Activated T-helper 9 cell treated with anti-CD3 and anti-CD28 coated beads, Interleukin-2, amount 50 U/mL, for 16 hours (primary cell): Measurements from ENCODE around the gene AKT1.

Source experiments
- DNase-seq: peaks from one replicate; pipeline ENCODE4 v3.0.0-alpha.2; 2020; ENCODE audit warnings: low read depth

Gene AKT1

DNA sequence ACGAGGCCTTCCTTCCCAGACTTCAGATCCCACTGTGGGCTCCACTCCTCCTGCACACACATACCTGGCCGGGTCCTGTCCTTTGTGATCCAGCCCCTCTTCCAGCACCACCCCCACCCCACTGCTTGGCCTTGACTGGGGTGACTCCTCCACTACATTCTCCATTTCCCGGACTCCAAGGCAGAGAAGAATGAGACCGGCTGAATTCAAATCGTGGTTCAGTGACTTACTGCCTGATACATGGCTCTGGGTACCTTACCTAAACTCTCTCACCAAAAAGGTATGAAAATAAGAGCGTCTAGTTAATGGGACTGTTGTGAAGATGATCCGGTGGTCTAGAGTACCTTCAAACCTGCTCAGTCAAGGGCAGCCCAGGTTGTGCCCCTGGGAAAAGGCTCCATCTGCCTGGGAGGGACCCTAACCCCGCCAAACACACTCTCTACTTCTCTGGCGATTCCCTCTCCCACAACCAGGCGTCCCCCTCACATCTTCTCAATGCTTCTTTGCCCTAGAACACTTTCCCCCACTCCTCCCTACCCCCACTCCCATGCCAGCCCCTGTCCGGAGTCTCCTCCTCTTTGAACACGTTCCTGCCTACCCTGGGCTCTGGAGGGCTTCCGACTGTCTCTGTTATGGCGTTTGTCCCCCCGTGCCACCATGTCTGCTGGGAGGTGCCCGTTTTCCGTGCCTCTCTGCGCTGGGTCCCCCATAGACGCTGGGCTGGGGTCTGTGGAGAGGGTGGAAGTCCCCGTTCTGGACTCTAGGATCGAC, 3.9 kb upstream of the AKT1 start:
- no peak for DNase-seq

DNA sequence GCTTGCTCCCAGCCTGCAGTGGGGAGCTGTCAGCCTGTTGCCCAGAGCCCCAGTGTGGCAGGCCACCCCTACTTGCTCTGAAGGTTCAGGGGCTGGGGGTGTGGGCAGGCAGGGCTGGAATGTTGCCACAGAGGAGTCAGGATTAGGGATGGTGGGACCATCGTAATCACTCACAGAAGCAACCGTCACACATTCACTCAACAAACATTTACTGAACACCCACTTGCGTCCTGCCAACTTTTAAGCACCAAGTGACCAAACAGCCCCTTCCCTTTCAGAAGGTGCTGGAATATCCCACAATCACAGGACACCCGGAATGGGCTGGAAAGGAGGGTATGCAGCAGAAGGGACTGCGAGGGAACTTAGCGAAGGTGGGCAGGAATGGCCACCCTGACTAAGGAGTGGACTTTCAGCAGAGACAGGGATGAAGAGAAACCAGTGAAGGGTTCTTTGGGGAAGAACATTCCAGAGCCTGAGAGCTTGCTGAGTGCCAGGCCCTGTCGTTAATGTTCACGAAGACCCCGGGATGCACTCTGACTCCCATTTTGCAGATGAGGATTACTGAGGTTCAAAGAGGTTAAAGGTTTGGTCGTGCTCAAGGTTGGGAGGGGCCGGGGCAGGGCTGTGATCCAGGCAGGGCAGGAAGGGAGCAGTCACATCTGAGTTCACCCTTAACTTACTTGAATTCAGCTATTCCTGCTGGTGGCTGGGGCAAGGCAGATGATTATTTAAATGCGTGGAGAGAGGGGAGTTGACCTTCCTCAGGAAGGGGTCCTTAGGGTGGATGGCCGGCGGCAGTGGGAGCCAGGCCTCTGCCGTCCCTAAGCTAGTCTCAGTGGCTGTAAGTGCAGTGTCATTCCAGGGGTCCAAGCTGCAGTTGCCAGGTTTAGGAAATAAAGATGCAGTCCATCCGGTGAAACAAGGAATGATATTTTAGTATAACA, 3.0 kb upstream of the AKT1 start:
- no peak for DNase-seq

DNA sequence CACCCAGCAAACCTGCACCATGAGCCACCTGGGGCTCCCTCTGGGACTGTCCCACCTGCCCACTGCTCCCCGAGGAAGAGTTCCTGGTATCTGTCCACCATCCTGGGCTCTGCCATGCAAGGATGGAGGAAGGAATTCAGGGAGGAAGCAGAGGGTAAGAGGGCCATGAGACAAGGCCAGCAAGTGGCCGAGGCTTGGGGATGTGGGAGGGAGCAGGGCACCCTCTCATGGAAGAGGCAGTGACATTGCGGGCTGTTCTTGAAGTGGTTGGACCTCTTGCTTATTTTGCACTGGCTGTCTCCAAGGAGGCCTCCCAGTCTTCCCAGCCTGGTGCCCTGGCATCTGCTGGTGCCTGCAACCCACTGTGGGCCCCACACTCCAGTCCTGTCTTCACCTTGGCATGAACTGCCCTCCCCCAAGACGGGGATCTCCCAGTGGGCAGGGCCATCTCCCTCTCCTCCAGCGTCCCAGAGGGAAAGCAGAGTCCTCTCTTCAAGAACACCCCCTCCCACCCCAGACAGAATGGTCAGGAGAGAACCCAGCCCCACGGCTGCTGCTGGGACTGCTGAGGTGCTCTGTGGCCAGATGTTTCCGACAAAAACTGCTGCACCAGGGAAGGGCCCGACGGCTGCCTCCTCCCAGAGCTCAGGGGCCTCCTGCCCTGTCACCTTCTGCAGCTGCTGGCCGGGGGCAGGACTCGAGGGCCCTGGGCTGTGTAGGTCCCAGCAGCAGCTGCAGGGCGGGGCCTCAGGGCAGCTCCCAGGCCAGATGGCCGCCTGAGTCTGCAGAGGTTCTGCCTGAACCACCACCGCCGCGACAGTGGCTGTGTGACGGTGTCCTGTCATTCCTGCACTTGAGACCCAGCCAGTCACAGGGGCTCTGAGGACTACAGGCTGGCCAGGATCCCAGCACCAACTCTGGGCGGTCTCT, 1.8 kb upstream of the AKT1 start:
- DNase-seq: no peak

DNA sequence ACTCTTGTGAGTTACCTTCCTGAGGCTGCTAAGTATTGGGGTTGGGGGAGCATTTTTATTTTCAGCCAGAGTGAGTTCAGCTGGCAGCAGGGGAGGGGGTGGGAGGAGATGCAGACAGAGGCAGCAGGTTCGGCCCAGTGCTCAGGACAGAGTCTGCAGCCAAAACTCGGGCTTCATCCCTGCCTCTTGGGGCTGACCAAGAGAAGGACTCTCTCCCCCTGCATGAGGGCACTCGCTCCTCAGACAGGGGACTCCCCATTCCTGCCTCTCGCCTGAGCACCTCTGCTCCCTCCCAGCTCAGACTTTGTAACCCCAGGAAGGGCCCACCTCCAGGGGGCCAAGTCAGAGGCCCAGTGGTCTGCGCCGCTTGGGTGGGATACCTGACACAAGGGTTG, 1.1 kb upstream of the AKT1 start:
- no peak for DNase-seq

DNA sequence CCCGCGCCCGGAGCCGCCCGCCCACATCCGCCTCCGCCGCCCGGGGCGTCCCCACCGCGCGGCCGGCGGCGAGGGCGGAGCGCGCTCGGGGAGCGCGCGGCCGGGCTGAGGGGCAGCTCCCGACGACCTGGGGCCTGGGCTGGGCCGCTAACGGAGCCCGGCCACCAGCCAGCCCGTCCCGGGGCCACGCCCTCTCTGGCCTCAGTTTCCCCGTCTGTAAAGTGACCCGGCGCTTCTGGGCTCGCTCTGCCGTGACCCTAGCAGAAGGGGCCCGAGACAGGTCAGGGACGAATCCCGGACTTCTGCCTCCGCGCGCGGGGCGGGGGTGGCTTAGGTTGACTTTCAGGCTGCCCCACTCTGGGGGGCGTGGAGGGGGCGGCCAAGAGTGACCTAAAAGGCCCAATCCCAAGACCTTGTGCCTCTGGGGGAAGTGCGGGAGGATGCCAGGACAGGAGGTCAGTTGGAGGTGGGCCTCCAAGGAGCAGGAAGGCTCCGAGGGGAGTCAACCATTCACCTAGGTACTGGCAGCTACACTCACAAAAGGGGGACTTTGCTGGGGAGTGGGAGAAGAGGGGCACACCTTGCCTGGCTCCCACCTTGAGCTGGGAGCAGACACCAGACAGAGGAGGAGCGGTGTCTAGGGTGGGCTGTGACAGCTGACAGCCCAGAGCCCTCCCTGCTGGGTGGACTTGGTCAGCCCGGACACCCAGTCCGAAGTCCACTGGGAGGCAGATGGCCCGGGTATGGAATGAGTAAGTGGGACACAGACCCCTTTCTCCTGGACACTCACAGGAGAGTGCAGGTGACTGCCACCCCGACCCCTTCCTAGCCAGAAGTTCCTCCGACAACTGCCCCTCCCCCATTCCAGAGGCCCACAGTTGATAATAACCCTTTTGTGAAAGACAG, 486 bp upstream of the AKT1 start:
- peak; percentile 47 for DNase-seq

DNA sequence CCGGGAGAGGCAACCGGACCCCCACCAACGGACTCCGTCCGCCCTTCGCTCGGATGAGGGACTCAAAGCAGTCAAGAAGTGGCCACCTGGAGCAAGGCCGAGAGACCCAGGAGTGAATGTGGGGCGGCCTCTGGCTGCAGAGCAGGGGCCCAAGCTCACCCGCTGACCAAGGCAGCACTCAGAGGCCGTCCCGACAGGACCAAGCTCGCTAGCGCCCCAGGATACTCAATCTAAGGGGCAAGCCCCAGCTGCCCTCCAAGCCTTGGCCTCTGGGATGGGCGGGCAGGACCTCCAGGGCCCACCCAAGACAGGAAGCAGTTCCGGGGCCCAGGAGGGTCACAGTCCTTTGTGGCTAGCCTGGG, 936 bp downstream of the AKT1 start:
- no peak for DNase-seq

DNA sequence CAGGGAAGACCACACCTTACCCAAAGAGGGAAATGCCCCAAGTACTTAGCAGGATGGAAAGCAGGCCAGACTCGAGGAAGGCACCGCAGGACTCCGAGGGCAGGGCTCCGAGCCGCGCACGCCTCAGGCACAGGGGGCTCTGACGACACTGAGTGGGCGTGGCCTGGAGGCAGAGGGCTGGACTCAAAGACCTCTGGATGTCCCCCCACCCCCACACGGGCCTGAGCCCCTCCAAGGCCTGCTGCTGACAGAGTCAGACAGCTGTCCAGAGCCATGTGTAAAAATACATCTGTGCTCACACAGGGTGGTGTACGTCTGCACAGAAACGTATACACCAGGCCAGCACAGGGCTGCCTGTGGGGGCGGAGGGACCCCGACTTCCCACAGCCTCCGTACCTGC, 1.4 kb downstream of the AKT1 start:
- DNase-seq: peak; percentile 26

DNA sequence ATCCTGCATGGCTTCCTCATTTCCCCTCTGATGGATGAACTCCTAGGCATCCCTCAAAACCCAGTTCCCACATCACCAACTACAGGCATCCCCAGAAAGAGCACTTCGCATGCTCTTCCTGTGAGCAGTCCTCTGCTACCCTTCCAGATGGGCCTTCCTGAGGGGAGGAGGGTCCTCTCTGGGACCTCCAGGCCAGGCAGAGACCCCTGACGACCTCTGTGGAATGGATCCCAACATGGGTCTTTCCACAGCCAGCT, 1.9 kb downstream of the AKT1 start:
- DNase-seq: no peak

DNA sequence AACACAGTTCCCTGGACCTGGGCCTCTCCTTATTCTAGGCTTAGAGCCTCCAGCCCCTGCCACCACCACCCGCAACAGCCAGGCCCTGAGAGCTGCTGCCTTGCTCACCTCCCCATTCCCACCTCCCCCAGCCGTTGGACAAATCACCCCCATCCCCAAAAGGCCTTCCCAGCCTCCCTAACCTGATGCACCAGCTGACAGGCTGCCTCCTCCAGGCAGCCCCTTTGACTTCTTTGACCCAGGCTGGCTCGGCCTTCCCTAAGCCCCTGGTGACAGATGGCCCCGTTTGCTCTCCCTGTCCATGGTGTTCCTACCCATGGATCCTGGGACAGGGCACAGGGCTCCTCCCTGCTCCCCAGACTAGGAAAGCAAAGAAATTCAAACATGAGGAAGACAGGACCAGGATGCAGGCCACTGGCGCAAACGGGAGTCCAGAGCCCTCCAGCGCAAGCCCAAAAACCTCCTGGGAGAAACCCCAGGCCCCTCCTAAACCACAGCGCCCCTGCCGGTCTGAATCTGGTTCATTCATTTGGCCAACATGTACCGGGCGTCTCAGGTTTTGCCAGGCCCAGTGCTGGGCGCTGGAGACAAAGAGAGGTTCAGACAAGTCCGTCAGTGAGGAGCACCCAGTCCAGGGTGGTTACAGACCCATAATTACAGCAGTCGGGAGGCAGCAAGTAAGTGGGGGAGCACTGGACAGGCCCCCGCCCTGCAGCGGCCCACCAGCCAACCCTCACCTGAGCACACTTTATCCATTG, 2.4 kb downstream of the AKT1 start:
- DNase-seq: no peak

DNA sequence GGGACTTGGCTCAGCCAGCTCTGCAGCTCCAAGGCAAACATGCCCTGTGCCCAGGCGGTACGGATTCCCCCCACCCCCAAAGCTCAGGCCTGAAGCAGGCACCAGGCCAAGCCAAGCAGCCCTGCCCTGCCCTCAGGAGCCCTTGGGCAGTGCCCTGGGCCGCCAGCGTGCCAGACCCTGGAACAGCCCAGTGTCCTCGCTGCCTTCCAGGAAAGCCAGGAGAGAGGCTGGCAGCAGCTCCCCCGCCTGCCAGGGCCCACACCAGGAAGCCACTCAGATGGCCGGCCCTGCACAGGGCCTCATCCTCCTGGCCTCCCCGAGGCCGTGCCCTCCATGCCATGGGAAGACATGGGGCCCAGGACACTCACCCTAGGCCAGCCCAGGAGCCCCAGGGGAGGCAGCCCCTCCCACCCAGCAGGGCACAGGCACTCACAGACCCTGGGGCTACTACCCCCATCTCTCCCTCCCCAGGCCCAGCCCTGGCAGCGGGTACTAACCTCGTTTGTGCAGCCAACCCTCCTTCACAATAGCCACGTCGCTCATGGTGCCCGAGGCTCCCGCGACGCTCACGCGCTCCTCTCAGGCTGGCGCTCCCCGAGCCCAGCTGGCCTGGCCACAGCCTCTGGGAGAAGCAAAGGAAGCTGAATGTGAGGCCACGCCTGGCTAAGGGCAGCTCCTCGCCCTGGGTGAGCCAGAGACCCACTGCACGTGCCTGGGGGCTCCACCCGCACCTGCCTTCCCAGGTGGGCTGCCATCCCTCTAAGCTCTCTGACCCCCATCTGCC, 3.3 kb downstream of the AKT1 start:
- no peak for DNase-seq

DNA sequence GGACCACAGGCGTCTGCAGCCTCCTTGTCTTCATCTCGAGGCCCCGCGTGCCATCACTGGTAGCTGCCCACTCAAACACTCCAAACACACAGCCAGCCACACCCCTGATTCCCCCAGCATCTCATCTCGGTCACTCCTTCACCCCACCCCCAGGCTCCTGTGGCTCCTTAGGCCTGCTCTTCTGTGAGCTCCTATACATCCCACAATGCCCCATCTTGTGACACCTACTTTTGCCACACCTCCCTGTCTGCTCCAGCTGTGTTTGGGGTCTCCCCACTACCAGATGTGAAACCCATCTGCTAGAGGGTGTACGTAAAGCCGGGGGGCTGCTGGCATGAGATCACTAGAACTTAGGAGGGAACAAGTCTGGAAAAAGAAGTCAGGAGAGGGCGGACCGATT, 4.1 kb downstream of the AKT1 start:
- DNase-seq: no peak

DNA sequence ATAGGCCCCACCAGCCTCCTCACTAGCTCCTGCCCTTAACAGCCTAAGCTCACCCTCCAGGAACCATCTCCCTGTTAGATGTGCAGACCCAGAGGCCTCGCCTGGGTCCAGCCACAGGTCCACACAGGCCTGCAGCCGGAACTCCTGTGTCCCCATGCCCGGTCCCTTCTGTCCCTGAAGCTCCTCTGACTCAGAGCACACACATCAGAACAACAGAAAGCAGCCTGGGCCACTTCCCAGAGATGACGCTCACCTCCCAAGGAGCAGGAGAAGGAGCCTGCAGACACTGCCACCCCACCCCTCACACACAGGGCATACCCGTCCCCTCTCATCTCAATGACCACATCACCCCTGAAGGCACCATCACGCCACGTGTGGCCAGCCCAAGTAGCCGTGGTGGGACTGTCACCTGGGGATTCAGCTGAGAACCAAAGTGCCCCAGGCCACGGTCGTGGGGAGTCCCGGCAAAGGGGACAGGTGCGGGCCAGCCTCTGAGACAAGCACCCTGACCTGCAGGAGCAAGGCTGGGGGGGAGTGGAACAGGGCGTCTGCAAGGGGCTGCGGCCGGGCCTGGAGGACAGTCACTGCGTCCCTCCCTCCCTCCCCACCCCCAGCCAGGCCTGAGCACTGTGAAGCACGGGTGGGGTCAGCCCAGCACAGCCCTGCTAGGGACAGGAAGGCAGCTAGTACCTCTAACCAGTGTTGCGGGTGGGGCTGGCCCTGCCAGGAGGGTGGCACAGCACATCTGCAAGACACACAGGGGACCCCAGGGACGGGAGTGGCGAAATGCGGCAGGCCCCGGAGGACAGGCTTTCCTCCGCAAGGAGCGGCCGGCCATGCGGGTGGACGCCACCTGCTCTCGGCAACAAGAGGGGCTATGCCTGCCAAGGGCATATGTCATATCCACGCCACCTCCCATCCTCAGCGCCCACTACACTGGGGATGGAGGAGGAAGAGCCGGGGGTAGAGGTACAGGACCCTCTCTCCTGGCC, 5.5 kb downstream of the AKT1 start:
- DNase-seq: no peak

DNA sequence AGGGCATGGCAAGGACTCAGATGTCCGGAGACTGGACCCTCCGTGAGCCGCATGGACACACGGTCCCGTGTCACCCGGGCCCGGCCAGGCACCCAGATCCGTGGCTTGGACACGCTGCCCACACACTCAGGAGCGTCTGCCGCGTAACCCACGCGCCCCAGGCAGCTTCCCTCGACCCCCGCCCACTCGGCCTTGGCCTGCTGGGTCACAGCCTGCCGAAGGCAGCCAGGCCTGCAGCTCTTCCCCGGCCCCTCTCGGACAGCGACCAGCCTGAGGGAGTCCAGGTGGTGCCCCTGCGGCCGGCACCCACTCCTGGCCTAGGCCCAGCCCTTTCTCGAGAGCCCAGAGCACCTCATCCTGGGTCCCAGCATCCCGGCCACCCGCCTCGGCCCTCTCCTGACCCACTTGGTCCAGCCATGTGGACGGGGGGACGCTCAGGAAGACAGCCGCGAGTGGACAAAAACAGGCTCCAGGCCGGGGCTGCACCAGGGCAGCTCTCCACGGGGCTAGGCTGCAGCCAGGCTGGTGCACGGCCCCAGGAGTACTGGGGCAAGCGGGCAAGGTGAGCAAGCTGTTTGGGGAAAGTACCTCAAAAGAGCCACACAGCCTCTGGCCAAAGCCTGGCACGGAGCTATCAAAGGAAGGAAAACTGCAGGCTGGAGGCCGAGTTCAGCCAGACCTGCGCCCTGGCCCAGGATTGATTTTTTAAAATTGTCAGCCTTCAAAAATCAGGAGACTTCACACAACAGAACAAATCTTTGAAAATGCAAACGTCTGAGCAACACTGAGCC, 6.5 kb downstream of the AKT1 start:
- no peak for DNase-seq

DNA sequence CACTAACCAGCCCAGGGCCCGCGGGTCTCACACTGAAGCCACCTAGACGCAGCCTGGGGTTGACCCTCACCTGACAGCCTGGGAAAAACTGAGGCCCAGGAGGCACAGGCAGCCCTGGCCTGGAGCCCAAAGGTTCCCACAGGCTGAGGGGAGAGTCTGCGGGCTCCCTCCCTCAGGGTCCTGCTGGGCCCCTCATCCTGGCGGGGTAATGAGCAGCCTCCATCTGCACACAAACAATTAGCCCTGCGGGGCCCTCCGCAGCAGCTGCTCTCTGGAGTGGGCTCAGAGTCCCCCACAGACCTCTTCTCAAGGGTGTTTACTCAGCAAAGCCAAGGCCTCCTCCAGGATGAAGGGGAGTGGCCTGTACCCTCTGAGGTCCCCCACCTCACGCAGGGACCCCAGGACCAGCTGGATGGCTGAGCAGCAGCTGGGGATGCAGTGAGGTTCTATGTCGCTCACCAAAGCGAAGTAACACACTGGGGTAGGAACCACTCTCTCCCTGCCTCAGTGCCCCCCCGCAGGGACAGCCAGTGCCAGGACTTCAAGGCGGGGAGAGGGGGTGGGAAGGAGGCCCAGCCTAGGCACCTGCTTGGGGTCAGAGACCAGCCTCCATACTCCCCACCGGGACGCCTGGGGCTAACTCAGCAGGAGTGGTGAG, 7.3 kb downstream of the AKT1 start:
- DNase-seq: no peak

DNA sequence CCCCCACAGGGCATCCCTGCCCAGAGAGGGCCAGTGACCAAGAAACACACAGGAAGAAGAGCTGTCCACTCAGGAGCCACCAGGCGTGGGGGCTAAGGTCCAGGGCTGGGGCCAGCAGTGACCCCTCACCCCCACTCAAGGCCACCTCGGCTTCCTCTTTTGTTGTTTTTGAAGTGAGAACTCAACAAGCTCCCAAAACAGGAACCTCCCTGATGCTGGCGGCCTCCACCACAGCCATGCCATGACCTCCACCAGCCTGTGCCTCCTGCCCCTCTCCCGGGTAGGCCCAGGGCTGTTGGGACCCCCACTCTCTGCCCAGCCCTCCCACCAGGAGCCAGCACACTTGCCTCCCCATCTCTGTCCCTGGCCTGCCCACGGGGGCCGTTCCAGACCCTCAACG, 7.8 kb downstream of the AKT1 start:
- DNase-seq: no peak

DNA sequence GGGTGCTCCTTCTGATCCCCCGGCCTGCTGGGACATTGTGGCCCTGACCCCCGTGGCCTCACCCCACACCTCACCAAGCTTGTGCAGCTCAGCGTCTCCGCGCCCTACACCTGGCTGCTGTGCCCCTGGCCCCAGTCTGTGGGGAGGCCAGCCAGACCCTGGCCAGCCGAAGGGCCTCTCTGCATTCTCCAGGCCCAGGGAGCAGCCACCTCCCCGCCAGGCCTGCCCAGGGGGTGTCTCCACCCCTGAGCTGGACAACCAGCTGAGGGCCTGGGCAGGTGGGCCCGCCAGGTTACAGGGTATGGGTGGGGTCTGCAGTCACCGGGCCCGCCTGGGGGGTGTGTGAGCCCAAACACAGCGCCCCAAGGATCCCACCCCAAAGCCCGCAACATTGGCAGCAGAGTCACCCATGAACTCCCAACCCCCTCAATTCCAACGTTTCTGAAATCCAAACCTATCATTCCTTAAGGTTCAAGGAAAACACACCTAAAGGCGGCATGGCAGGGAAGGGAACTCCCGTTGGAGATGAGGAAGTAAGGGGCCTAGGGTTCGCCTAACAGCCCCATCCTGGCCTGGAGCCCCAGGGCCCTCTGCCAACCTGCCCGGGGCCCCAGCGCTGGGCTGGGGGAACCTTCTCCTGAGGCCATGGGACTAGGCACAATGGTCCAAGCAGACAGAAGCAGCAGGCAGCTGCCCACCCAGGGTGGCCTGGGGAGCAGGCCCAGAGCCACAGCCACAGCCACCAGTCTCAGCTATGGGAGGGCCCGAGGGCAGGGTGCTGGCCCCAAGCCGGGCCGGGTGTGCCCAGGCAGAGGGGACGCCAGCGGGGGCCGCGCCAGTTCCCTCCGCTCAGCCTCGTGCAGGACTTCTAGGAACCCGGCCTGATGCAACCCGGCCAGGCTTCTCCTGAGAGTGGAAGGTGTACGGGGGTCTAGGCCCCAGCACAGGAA, 8.5 kb downstream of the AKT1 start:
- DNase-seq: no peak
